ENCODE results near the gene CD200.

DNA sequence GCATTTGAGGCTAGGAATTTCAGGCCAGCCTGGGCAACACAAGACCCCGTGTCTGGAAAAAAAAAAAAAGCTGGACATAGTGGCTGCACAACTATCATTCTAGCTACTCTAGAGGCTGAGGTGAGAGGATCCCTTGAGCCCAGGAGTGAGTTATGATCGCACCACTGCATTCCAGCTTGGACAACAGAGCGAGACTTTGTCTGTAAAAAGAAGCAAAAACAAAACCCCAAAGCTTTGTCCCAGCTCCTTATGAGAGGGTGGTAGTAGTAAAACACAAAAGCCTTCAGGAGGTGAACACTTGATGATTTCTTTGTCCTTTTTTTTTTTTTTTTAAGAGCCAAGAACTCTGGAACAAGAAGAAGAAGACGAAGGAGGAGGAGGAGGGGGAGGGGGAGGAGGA lies 1.1 kb upstream of the CD200 start:
- TF ChIP-seq TARDBP (IDR thresholded peaks at IDR 0.05) (no peak), SP1 (IDR thresholded peaks at IDR 0.05) (no peak), HDGF (IDR thresholded peaks at IDR 0.05; ENCODE audit: borderline replicate concordance) (no peak), FOXA1 (IDR thresholded peaks at IDR 0.05) (no peak), NFRKB (IDR thresholded peaks at IDR 0.05) (no peak), FOXM1 (IDR thresholded peaks at IDR 0.05; ENCODE audit: borderline replicate concordance) (no peak), ZNF384 (IDR thresholded peaks at IDR 0.05) (no peak), ELF4 (IDR thresholded peaks at IDR 0.05) (no peak), FOXK2 (IDR thresholded peaks at IDR 0.05) (no peak), L3MBTL2 (conservative IDR thresholded peaks at IDR 0.05) (no peak)

All from HEK293T (cell line).